A673 (cell line): ENCODE results near the gene SLF1. TPM values are rescaled to one million over a fixed set of nuclear protein-coding genes. Genes with fewer than 3 reads are reported as not detected.

Source experiments
- BruUV-seq: library from RNA; stranded (reverse); fragments of 400-500 nt; replicated peaks from 2 replicates; lab custom pipeline; 2021; lab: Mats Ljungman, UMichigan
- CTCF ChIA-PET: fragments of 300-600 bp; sonication (Branson Sonifier 250); formaldehyde crosslinking; loops from one replicate; lab custom pipeline; 2022; ENCODE audit warnings: antibody characterized with exemption; lab: Charles Lee
- POLR2A ChIA-PET: fragments of 300-600 bp; sonication (Branson Sonifier 250); formaldehyde crosslinking; loops from one replicate; lab custom pipeline; 2022; ENCODE audit warnings: antibody characterized with exemption; ENCODE audit not compliant: low non-redundant PET; lab: Charles Lee
- DNase-seq: peaks from one replicate; pipeline ENCODE4 v3.0.0-alpha.2; 2015; ENCODE audit warnings: low spot score
- H3K27ac ChIP-seq: fragments of 200-600 bp; sonication (generic); 2 replicates; pipeline ENCODE4 v1.5.1; 2016; ENCODE audit warnings: mixed run types, low read depth, mild to moderate bottlenecking, mixed read lengths, antibody characterized with exemption, low read length; ENCODE audit not compliant: poor library complexity, severe bottlenecking
- H3K27me3 ChIP-seq: fragments of 200-600 bp; sonication (generic); replicated peaks from 2 replicates; pipeline ENCODE4 v1.6.1; 2017; ENCODE audit warnings: mixed run types, low read depth, mild to moderate bottlenecking, mixed read lengths, antibody characterized with exemption, low read length; ENCODE audit not compliant: insufficient read depth, poor library complexity
- H3K36me3 ChIP-seq: fragments of 200-600 bp; sonication (generic); 2 replicates; pipeline ENCODE4 v1.6.1; 2016; ENCODE audit warnings: mixed run types, mild to moderate bottlenecking, mixed read lengths, antibody characterized with exemption, low read length; ENCODE audit not compliant: insufficient read depth, poor library complexity, severe bottlenecking
- H3K4me1 ChIP-seq: fragments of 200-600 bp; sonication (generic); 2 replicates; pipeline ENCODE4 v1.6.1; 2017; ENCODE audit warnings: mixed run types, mild to moderate bottlenecking, mixed read lengths, antibody characterized with exemption, low read length; ENCODE audit not compliant: insufficient read depth, poor library complexity, severe bottlenecking
- H3K4me3 ChIP-seq: fragments of 200-600 bp; sonication (generic); 2 replicates; pipeline ENCODE4 v1.5.1; 2016; ENCODE audit warnings: low read depth, mixed run types, mild to moderate bottlenecking, mixed read lengths, low read length; ENCODE audit not compliant: poor library complexity, severe bottlenecking
- H3K9me3 ChIP-seq: fragments of 200-600 bp; sonication (generic); 2 replicates; pipeline ENCODE4 v1.6.1; 2016; ENCODE audit warnings: mixed run types, low read depth, mild to moderate bottlenecking, mixed read lengths, antibody characterized with exemption, low read length; ENCODE audit not compliant: poor library complexity, severe bottlenecking
- EZH2 ChIP-seq: fragments of 200-600 bp; sonication (generic); IDR thresholded peaks from 2 replicates; pipeline ENCODE4 v1.6.1; 2017; ENCODE audit warnings: borderline replicate concordance, low read depth, mild to moderate bottlenecking, mixed read lengths, antibody characterized with exemption, low read length; ENCODE audit not compliant: poor library complexity, severe bottlenecking
- intact Hi-C: fragments of 100-400 bp; cut with micrococcal nuclease; formaldehyde crosslinking; loops from one replicate; pipeline ENCODE4 v1.10.0; 2022; ENCODE audit not compliant: unreplicated experiment
- total RNA-seq: library from RNA; stranded (reverse); gene quantifications from 2 replicates; pipeline ENCODE4 v1.2.3, GENCODE V29; 2021
- TF ChIP-seq, protein P1 (sequence below): fragments of 300-800, 200-600 bp; sonication (generic); conservative IDR thresholded peaks from 2 replicates; pipeline ENCODE4 v1.5.1; 2017; ENCODE audit warnings: low read depth, mild to moderate bottlenecking, antibody characterized with exemption, low read length, moderate library complexity, mixed read lengths

SLF1 gene
- total RNA-seq, 1 experiment from 2014 or later = 21.6 TPM

DNA sequence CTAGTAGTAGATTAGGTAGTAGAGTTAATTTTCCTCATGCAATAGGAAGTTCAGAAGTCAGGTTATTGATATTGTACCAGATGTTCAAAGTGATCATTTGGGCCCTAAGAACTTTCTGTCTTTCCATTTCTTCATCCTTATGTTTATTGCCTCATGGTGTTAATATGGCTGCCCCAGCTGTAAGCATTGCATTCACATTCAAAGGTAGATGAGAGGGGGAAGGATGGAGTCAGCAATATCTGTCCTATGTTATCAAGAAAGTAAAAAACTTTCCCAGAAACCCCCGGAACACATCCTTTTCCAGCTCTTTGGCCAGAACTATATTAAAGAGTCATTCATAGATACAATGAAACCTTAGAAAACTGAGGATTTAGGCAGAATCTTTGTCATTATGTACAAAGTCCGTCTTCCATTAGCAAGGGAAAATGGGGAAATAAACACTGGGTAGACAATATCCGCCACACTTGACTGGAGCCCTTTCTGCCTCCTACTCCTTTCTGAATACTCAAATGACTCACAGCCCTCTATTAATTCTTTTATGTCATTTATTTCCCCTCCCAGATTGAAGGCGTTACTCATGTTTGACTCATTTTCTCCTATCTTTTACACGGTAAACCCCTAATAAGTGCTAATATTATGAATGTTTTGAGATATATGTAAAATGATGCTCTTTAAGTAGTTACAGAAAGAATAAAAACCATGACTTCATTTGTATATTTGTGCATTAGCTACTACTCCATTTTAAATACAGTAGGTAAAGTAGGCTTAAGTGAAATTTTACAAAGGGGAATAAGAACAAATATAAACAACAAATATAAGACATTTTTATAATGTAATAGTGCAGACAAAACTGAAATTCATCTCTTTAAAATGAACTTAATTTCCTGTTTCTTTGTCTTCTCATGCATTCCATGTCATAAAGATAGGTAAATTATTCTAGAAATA lies 127.6 kb downstream of the SLF1 start:
- BruUV-seq = no TSS peak
- ChIA-PET POLR2A (no interaction called here), CTCF (no interaction called here)
- DNase-seq = peak; percentile 21
- Histone ChIP-seq H3K4me1 (no peaks in the 10 kb centered on the region), H3K9me3 (no peaks in the 10 kb centered on the region), H3K36me3 (no peaks in the 10 kb centered on the region), H3K27ac (no peak overlapping the region), H3K4me3 (no peak overlapping the region), H3K27me3 (no peaks in the 10 kb centered on the region)
- intact Hi-C loops = no loop called here
- TF ChIP-seq EZH2 = no peak
- TF ChIP-seq, protein P1, sequence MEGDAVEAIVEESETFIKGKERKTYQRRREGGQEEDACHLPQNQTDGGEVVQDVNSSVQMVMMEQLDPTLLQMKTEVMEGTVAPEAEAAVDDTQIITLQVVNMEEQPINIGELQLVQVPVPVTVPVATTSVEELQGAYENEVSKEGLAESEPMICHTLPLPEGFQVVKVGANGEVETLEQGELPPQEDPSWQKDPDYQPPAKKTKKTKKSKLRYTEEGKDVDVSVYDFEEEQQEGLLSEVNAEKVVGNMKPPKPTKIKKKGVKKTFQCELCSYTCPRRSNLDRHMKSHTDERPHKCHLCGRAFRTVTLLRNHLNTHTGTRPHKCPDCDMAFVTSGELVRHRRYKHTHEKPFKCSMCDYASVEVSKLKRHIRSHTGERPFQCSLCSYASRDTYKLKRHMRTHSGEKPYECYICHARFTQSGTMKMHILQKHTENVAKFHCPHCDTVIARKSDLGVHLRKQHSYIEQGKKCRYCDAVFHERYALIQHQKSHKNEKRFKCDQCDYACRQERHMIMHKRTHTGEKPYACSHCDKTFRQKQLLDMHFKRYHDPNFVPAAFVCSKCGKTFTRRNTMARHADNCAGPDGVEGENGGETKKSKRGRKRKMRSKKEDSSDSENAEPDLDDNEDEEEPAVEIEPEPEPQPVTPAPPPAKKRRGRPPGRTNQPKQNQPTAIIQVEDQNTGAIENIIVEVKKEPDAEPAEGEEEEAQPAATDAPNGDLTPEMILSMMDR = no peak

DNA sequence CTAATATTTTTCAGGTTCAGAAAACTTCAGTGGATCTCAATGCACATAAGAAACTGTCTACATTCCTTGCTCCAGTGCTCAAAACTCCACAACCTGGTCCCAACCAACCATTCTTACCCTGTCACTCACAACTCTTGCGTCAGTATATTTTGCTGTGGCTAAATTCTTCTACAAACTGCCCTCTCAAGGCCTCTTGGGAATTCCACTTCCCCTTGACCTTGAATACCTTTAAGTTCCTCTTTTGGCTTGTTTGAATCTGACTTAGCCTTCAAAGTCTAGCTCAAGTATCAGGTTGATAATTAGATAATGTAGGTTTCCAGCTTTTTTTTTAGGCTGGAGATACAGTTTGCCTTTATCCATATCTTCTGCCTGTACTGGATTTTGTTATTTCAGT lies 128.3 kb downstream of the SLF1 start:
- TF ChIP-seq, protein P1 = no peak
- TF ChIP-seq EZH2 = no peak
- DNase-seq = no peak
- Histone ChIP-seq H3K36me3 (no peaks in the 10 kb centered on the region), H3K4me1 (no peaks in the 10 kb centered on the region), H3K27ac (no peak overlapping the region), H3K4me3 (no peak overlapping the region), H3K27me3 (no peaks in the 10 kb centered on the region), H3K9me3 (no peaks in the 10 kb centered on the region)
- intact Hi-C loops = no loop called here
- ChIA-PET POLR2A (no interaction called here), CTCF (no interaction called here)
- no TSS peak for BruUV-seq

Other genes starting within 250 kb of the SLF1 start
- gene KIAA0825, start 65 bp upstream of the SLF1 start, total RNA-seq = 1.2 and 1.3 TPM in 2 replicates